Thymus (tissue), 11 donors: Measurements from ENCODE around the gene JAG1. TPM values are rescaled to one million over a fixed set of nuclear protein-coding genes. Genes with fewer than 3 reads are reported as not detected.

Experiments
- DNase-seq, 9 donors: peaks; one replicate each; pipeline ENCODE4 v3.0.0-alpha.2; 2013; ENCODE audit warnings: low spot score in 9 of 9, low read depth in 6 of 9, missing footprints in 1 of 9
- H3K27ac ChIP-seq, 2 donors: one replicate each; pipeline ENCODE4 v1.5.1; 2013; ENCODE audit warnings: control low read depth in 1 of 2, low read depth in 1 of 2, low read length in 1 of 2, mild to moderate bottlenecking in 1 of 2, moderate library complexity in 1 of 2
- H3K27me3 ChIP-seq, 2 donors: one replicate each; pipeline ENCODE4 v1.5.1; 2013; ENCODE audit warnings: low read length in 1 of 2; ENCODE audit not compliant: control insufficient read depth in 2 of 2, insufficient read depth in 1 of 2
- H3K36me3 ChIP-seq, 2 donors: one replicate each; pipeline ENCODE4 v1.5.1; 2013; ENCODE audit warnings: low read length in 1 of 2, mild to moderate bottlenecking in 1 of 2, moderate library complexity in 1 of 2; ENCODE audit not compliant: control insufficient read depth in 2 of 2, insufficient read depth in 2 of 2
- H3K4me1 ChIP-seq, 2 donors: one replicate each; pipeline ENCODE4 v1.5.1; 2013; ENCODE audit warnings: low read length in 2 of 2; ENCODE audit not compliant: control insufficient read depth in 2 of 2, insufficient read depth in 2 of 2
- H3K4me3 ChIP-seq, 2 donors: one replicate each; pipeline ENCODE4 v1.5.1; 2013; ENCODE audit warnings: low read length in 2 of 2, control low read depth in 1 of 2, mild to moderate bottlenecking in 1 of 2
- H3K9me3 ChIP-seq, 2 donors: one replicate each; pipeline ENCODE4 v1.5.1; 2013; ENCODE audit warnings: low read length in 1 of 2, mild to moderate bottlenecking in 1 of 2; ENCODE audit not compliant: control insufficient read depth in 2 of 2, insufficient read depth in 1 of 2
- WGBS: extraction: QIAGEN DNeasy Blood & Tissue Kit; methylation state at CpG from one replicate; pipeline ENCODE4 v1.1.7; 2013; 5-methylcytosine and 5-hydroxymethylcytosine counted together
- polyA plus RNA-seq: library from polyadenylated mRNA; stranded (reverse); fragments of 200-250 nt; gene quantifications from one replicate; pipeline ENCODE4 v1.2.3, GENCODE V29; 2013
- total RNA-seq: library from RNA; stranded (reverse); fragments of 120-200 nt; gene quantifications from one replicate; pipeline ENCODE4 v1.2.4, GENCODE V29; 2013
- donor health status: healthy.

JAG1 gene
- total and polyA plus RNA-seq, 2 donors: 8.1 to 18.4 TPM

GRCh38 chr20:10666221-10667076 lies 7.3 kb downstream of the JAG1 start:
- WGBS: 96% methylated on average over 7 of the region's 7 CpGs
- Histone ChIP-seq H3K36me3 (no peaks in the 10 kb centered on the region), H3K27ac (peak overlapping the region in 1 of 2 donors; percentile 55), H3K4me3 (no peak overlapping the region), H3K27me3 (peaks cover 14 to 17% of the 10 kb centered on the region in 2 donors), H3K9me3 (no peaks in the 10 kb centered on the region), H3K4me1 (peaks cover 0 to 5% of the 10 kb centered on the region in 2 donors)
- no peak for DNase-seq

DNA sequence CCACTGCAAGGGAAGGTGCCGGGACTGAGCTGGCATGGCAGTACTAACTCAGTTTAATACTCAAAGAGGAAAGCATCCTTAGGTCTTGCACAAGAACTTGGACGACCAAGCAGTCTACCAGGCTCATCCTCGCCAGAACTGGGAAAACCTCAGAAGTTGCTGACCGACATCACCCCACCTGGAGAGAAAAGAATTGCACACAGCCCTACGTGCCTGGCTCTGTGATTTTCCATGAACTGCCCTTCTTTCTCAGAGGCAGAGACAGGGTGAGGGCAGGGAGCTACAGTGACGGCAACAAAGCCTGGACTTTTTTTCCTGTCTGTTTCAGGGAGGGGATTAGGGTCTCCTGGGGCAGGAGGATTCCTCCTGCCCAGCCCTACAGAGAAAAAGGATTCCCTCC lies 8.0 kb downstream of the JAG1 start:
- DNase-seq: no peak

DNA sequence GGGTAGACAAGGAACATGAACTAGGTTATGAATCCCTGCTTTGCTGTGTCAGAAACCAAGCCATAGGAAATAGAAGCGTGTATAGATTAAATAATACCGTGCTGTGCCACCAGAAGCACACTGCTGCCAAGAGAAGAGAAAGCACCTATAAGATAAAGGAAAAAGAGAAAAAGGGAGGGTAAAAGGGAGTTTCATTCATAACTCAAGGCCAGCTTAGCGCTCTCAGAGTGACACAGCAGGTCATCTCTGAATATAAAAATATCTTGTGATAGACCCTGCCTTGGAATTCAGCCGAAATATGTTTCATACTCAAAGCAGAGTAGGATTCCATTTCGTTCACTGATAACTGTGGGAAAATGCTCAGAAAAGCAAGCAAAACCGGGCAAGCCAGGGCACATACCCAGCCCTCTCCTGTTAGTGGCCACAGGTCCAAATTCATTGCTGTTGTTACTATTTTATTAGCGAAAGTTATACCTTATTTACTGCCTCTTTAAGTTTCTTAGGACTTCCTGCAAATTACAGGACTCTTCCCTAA lies 8.7 kb downstream of the JAG1 start:
- Histone ChIP-seq H3K4me3 (no peak overlapping the region), H3K27ac (peak overlapping the region; percentile 8 to 30), H3K27me3 (peaks cover 3 to 4% of the 10 kb centered on the region in 2 donors), H3K36me3 (no peaks in the 10 kb centered on the region), H3K9me3 (no peaks in the 10 kb centered on the region), H3K4me1 (peaks cover 0 to 3% of the 10 kb centered on the region in 2 donors)
- WGBS: 89% methylated on average over 7 of the region's 7 CpGs
- DNase-seq: no peak

More for the DNA sequence above, 8.0 kb downstream of the JAG1 start:
- peaks cover 0 to 3% of the 10 kb centered on the region in 2 donors for H3K4me1 ChIP-seq
- WGBS: 89% methylated on average over 6 of the region's 6 CpGs
- no peak overlapping the region for H3K4me3 ChIP-seq
- H3K36me3 ChIP-seq: no peaks in the 10 kb centered on the region
- H3K27me3 ChIP-seq: peaks cover 7 to 11% of the 10 kb centered on the region in 2 donors
- no peaks in the 10 kb centered on the region for H3K9me3 ChIP-seq
- H3K27ac ChIP-seq: no peak overlapping the region

GRCh38 chr20:10663756-10664155 lies 10.0 kb downstream of the JAG1 start:
- 94% methylated on average over 8 of the region's 8 CpGs for WGBS
- no peaks in the 10 kb centered on the region for H3K27me3 ChIP-seq
- H3K36me3 ChIP-seq: no peaks in the 10 kb centered on the region
- no peak overlapping the region for H3K27ac ChIP-seq
- H3K4me1 ChIP-seq: peaks cover 0 to 3% of the 10 kb centered on the region in 2 donors
- no peaks in the 10 kb centered on the region for H3K9me3 ChIP-seq
- no peak overlapping the region for H3K4me3 ChIP-seq
- no peak for DNase-seq

DNA sequence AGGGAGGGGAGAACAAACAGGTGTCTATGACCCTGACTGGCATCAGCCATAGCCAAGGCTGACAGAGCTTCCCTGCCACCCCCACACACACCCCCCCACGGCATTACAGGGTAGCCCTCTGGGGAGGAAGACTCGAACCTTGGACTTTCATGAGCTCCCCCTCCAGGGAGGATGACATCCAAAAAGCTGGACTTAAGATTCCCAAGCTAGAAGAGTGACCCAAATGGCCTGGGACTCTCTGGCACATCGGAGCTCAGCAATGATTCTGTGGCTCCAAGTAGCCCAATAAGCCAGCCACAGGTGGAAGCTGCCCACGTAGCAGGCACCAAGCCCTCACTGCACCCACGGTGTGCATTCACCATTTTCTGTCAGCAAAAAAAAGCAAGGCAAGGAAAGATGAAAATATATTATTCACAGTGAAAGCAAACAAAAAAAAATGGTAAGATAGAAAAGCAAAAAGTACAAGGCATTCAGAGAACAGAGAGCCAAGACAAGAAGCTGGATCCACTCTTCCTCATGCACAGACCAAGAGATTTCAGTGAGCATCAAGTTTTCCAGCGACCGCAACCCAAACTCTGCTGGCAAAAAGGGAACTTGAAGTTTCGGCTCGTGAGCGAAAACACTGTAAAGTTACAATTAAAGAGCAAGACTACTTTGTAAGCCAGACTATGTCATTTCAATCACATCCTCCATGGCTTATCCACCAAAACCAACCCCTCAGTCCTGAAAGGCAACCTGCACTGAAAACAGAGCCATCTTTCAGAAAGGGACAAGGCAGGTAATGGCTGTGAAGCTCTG lies 10.9 kb downstream of the JAG1 start:
- Histone ChIP-seq H3K27ac (no peak overlapping the region), H3K4me3 (no peak overlapping the region), H3K36me3 (no peaks in the 10 kb centered on the region), H3K9me3 (no peaks in the 10 kb centered on the region), H3K4me1 (peaks cover 0 to 3% of the 10 kb centered on the region in 2 donors), H3K27me3 (no peaks in the 10 kb centered on the region)
- no peak for DNase-seq
- WGBS: 65% methylated on average over 10 of the region's 10 CpGs

DNA sequence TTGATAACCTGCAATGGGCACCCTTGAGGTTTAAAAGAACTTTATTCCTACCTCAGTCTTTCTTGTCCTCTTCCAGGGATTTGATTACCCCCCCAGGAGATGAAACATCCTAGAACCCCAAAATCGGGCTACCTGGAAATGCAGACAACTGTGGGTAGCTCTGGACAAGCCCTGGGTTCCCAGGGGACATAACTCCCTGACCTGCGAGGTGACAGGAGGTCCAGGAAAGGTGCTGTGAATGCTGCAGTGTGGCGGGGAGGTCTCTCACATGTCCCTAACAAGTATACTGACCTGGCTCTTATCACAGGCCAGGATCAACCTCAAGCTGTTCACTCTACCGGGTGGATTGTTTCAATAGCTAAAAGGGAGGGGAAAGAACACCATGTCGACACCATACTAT lies 11.6 kb downstream of the JAG1 start:
- H3K36me3 ChIP-seq: no peaks in the 10 kb centered on the region
- peaks cover 0 to 3% of the 10 kb centered on the region in 2 donors for H3K4me1 ChIP-seq
- H3K9me3 ChIP-seq: no peaks in the 10 kb centered on the region
- H3K4me3 ChIP-seq: no peak overlapping the region
- 92% methylated on average over 5 of the region's 5 CpGs for WGBS
- no peaks in the 10 kb centered on the region for H3K27me3 ChIP-seq
- no peak overlapping the region for H3K27ac ChIP-seq
- DNase-seq: no peak

DNA sequence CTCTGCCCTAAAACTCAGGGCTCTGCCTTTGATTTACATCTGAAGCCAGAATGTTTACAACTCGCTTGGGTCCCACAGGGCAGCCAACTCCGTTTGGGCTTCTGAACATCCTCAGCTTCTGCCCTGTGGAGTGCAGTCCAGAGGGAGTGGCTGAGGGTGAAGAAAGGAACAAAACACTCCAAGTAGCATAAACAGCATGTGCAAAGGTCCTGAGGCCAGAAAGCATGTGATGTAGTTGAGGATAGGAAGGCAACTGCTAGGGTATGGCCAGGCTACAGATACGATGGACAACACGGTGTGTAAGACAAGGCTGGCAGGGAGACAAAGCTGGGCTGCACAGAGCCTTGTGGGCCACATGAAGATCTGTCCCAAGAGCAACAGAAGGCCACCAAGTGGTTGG lies 12.5 kb downstream of the JAG1 start:
- Histone ChIP-seq H3K27me3 (no peaks in the 10 kb centered on the region), H3K9me3 (no peaks in the 10 kb centered on the region), H3K4me1 (peaks cover 0 to 3% of the 10 kb centered on the region in 2 donors), H3K36me3 (no peaks in the 10 kb centered on the region), H3K4me3 (no peak overlapping the region), H3K27ac (no peak overlapping the region)
- WGBS: 94% methylated on average over 4 of the region's 4 CpGs
- no peak for DNase-seq

DNA sequence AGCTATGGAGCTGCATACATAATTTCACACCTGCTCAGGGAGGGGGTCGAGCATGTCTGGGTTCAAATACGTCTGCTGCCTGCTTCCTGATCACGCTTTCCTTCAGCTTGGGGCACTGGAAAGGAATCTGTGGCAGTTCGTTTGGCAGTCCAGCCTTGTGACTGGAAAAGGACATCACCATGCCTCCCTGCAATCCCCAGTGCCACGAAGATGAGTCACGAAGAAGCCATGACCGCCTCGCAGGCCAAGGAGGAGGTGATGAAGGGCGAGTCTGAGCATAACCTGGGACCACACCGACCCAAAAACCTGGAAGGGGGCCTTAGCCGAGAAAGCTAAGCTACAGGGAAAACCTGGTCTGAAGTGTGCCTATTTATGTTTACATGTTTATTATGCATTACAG lies 13.1 kb downstream of the JAG1 start:
- Histone ChIP-seq H3K9me3 (no peaks in the 10 kb centered on the region), H3K4me3 (no peak overlapping the region), H3K4me1 (peaks cover 0 to 3% of the 10 kb centered on the region in 2 donors), H3K36me3 (no peaks in the 10 kb centered on the region), H3K27ac (no peak overlapping the region), H3K27me3 (no peaks in the 10 kb centered on the region)
- no peak for DNase-seq
- 84% methylated on average over 11 of the region's 11 CpGs for WGBS
